Measurements from ENCODE around the gene PEAK1.
A peak's percentile ranks its signal among the peaks of the same experiment; 100 is the strongest.

Gene PEAK1

DNA sequence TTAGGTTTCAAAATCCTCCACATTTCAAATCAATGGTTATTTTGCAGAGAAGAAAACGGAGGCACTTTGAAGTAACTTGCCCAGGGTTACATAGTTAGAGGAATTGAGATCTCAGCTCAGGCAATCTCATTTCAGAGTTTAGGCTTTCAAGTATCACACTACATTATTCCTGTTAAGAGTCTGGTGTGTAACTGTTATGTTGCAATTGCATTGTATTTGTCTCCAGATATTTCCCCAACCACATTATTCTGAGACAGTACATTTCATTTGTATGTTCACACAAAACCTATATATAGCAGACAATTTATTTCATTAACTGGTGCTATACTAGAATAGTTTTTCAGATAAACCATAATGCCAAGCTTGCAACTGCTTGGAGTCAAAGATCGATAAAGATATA is 194.8 kb downstream of the PEAK1 start:
- TF ChIP-seq, protein P1, sequence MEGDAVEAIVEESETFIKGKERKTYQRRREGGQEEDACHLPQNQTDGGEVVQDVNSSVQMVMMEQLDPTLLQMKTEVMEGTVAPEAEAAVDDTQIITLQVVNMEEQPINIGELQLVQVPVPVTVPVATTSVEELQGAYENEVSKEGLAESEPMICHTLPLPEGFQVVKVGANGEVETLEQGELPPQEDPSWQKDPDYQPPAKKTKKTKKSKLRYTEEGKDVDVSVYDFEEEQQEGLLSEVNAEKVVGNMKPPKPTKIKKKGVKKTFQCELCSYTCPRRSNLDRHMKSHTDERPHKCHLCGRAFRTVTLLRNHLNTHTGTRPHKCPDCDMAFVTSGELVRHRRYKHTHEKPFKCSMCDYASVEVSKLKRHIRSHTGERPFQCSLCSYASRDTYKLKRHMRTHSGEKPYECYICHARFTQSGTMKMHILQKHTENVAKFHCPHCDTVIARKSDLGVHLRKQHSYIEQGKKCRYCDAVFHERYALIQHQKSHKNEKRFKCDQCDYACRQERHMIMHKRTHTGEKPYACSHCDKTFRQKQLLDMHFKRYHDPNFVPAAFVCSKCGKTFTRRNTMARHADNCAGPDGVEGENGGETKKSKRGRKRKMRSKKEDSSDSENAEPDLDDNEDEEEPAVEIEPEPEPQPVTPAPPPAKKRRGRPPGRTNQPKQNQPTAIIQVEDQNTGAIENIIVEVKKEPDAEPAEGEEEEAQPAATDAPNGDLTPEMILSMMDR (IDR thresholded peaks at IDR 0.05; ENCODE audit: low read depth, low read length), result no peak
- no peak for DNase-seq (ENCODE audit: extremely low read depth, low read depth)

DNA sequence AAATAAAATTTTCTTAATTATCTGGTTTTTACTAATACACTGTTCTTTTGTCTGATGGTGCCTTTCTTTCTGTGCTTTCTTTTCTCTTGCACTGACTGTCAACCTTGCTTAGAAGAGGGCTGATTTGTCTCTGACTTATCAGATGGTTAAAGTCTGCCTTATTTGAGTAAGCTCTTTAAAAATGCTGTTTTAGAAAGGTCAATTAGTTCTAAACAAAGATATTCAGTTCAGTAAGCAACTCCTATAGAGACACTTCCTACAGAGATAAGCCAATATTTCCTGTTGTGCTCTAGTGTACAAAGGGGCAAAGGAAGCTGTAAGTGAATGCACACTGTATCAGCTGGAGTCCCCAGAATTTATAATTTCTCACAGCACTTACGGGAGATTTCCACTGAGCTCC is 195.6 kb downstream of the PEAK1 start:
- DNase-seq (ENCODE audit: extremely low read depth, low read depth), result no peak
- TF ChIP-seq, protein P1 (IDR thresholded peaks at IDR 0.05; ENCODE audit: low read depth, low read length), result no peak

DNA sequence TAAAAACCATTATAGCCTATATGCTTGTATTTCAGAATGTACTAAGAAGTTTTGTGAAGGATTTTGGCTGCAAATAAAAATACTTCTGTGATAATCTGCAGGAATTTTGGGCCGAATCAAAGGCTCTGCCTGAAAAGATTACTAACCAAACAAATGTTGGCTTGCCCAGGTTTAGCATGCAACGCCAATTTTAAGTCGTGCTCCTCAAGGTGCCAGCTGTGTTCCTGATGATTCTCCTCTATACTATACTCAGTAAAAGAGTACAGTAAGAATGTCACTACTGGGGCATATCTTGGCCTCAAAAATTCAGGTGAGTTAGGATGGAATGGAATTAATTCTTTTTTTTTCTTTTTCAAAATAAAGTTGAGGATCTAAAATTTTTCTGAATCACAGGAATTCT is 198.2 kb downstream of the PEAK1 start:
- no peak for DNase-seq (ENCODE audit: extremely low read depth, low read depth)
- TF ChIP-seq, protein P1 (IDR thresholded peaks at IDR 0.05; ENCODE audit: low read depth, low read length), result no peak

DNA sequence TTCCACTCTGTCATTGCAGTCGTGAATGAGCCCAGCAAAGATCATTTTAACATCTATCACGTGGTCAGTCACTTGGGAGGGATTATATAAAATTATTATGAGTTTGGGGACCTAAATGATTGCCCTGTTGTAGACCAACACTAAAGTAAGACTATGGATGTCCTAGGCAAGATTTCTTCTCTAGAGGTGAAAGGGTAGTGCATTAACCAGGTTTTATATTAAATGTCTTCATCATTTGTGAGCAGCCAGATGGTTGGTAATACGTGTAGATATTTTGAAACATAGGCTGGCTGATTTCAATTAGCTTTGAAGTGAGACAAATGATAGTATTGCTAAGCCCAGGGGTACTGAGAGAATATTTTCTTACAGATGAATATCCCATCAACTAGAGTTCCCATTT is 198.7 kb downstream of the PEAK1 start:
- TF ChIP-seq, protein P1 (IDR thresholded peaks at IDR 0.05; ENCODE audit: low read depth, low read length), result no peak
- DNase-seq (ENCODE audit: extremely low read depth, low read depth), result no peak

DNA sequence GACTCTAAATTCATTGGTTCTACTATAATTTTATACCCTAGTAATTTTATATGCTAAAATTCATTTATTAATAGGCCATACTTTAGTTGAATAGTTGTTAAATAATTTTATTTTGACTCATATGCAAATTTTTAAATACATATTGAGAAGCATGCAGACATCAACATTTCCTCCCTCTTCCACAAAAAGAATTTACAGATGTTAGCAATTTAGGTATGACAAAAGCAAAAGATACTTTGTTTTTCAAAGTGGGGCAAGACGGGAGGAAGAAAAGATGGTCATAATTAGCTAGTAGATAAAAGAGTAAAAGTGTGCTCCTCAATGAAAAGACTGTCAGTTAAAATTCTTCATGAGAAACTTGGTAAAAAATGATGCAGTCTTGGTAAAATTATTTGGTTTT is 200.1 kb downstream of the PEAK1 start:
- TF ChIP-seq, protein P1 (IDR thresholded peaks at IDR 0.05; ENCODE audit: low read depth, low read length), result no peak
- DNase-seq (ENCODE audit: extremely low read depth, low read depth), result peak; percentile 4

DNA sequence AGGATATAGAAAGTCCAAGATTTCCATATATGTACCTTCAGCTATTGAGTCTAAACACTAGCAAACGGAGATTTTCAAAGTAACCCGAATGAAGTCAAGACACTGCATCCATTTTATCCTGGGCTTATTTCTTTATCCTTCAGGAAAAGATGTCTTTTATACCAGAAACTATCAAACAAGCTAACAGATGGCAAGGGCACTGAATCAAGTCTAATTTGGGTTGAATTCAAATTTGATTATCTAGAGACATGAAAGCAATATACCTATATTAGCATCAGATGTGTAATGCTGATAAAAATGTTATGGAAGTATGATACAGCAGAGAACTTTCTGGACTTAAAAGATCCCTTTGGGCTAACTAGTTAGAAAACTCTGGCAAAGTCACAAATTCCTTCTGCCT is 210.7 kb downstream of the PEAK1 start:
- DNase-seq (ENCODE audit: extremely low read depth, low read depth), result no peak

DNA sequence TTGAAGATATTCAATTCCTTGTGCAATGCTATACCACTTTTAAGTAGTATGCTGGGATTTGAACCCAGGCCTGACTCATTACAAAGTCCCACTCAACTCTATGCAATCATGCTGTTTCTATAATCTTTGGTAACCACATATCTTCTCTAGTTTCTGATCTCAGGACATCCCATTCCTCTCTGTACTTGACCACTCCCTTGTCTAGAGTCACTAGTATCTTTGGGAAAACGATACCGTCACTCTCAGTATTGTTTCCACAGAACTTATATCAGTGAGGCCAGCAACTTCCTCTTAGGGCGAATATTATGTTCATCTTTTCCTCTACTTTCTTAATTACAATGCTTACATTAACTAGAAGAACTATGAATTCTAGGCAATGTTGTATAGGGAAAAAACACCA is 211.7 kb downstream of the PEAK1 start:
- no peak for DNase-seq (ENCODE audit: extremely low read depth, low read depth)
- TF ChIP-seq, protein P1 (IDR thresholded peaks at IDR 0.05; ENCODE audit: low read depth, low read length), result no peak

More for the DNA sequence above, 210.7 kb downstream of the PEAK1 start:
- TF ChIP-seq, protein P1 (IDR thresholded peaks at IDR 0.05; ENCODE audit: low read depth, low read length), result no peak
